Prostate gland (tissue), 2 donors: ENCODE data around the gene UBTD2. TPM values are rescaled to one million over a fixed set of nuclear protein-coding genes. Genes with fewer than 3 reads are reported as not detected.
"Not testable (repeated sequence)": the region's sequence is repeated elsewhere in the genome, so short reads cannot be mapped to it uniquely, and the experiment has no call there.

ENCODE experiments used
- DNase-seq: peaks from one replicate; pipeline ENCODE4 v3.0.0-alpha.2; 2019; ENCODE audit warnings: low spot score
- H3K27ac ChIP-seq, 2 donors: fragments of 200-600 bp; sonication (generic); 2 replicates each; pipeline ENCODE4 v1.5.1; 2017 to 2019
- H3K27me3 ChIP-seq: fragments of 200-600 bp; sonication (generic); replicated peaks from 2 replicates; pipeline ENCODE4 v1.5.1; 2019; ENCODE audit not compliant: insufficient read depth
- H3K36me3 ChIP-seq, 2 donors: fragments of 200-600 bp; sonication (generic); 1 replicate in 1 of 2; 2 replicates in 1 of 2; pipeline versions ENCODE4 v1.5.1 to v1.8.1; 2017 to 2019
- H3K4me1 ChIP-seq: fragments of 200-600 bp; sonication (generic); replicated peaks from 2 replicates; pipeline ENCODE4 v1.5.1; 2019
- H3K4me3 ChIP-seq, 2 donors: fragments of 200-600 bp; sonication (generic); 2 replicates each; pipeline ENCODE4 v1.5.1; 2017 to 2019
- H3K9me3 ChIP-seq: fragments of 200-600 bp; sonication (generic); 2 replicates; pipeline ENCODE4 v1.5.1; 2017
- POLR2A ChIP-seq: fragments of 450-650 bp; IDR thresholded peaks from one replicate; pipeline ENCODE4 v1.6.1; 2016; ENCODE audit warnings: antibody characterized with exemption, mild to moderate bottlenecking
- POLR2AphosphoS5 ChIP-seq: sonication (generic); formaldehyde crosslinking; IDR thresholded peaks from one replicate; pipeline ENCODE4 v1.6.1; 2017; ENCODE audit warnings: antibody characterized with exemption
- WGBS: methylation state at CpG from one replicate; pipeline ENCODE4 v1.1.5; 2018; 5-methylcytosine and 5-hydroxymethylcytosine counted together
- intact Hi-C: fragments of 100-400 bp; cut with DNase I; formaldehyde crosslinking; loops from one replicate; pipeline ENCODE4 v1.14.2; 2022
- total RNA-seq, 2 donors: library from RNA; depleted of rRNA; stranded (reverse); fragments of >200 nt; gene quantifications; one replicate each; pipeline ENCODE4 v1.1.0, GENCODE V29; 2016
- TF ChIP-seq, protein P1 (sequence below), 4 experiments: fragments of 200-600 bp in 2 of 4; fragments of 450-650 bp in 2 of 4; sonication (generic) in 2 of 4; IDR thresholded peaks; 1 replicate in 3 of 4; 2 replicates in 1 of 4; pipeline ENCODE4 v1.5.1; 2016 to 2019; ENCODE audit warnings: antibody characterized with exemption in 4 of 4, mild to moderate bottlenecking in 2 of 4, moderate library complexity in 2 of 4

UBTD2 gene
- total RNA-seq, 2 donors from 2014 or later = 14.3 to 28.2 TPM

DNA sequence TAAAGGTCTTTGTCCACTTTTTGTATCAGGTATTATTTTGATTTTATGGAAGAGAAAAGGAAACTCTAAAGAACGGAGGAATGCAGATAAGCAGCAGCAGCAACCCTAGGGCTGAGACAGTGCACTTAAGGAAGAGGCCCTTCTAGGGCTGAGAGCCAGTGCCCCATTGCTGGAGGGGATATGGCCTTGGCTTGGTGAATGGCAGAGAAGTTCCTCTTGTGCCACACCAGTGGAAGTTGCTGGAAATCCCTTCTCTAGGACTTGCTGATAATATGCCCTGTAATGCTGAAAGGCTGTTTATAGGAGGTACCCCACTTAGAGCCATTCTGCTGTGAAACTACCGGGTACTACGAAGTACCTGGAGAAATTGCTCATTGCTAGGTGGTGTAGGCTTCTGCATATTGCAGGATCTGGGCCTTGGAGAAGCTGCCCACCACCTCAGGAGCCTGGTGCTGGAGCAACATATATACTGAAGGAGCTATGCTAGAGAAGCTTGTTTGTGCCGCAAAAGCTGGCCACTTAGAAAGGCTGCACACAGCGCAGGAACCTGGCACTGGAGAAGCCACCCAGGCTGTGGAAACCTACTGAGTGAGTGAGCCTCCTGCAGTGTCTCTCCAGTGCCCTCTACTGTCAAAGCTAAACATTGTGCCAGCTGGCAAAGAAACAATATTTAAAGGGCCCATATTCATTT is 9.6 kb upstream of the UBTD2 start:
- intact Hi-C loops = loop anchor here (5.0 to 10.0 kb wide), 2 partner anchors 186 to 378 kb away; no protein-coding TSS in a partner anchor
- peak; percentile 51 for DNase-seq
- 45% methylated on average over 5 of the region's 5 CpGs for WGBS
- TF ChIP-seq, protein P1, sequence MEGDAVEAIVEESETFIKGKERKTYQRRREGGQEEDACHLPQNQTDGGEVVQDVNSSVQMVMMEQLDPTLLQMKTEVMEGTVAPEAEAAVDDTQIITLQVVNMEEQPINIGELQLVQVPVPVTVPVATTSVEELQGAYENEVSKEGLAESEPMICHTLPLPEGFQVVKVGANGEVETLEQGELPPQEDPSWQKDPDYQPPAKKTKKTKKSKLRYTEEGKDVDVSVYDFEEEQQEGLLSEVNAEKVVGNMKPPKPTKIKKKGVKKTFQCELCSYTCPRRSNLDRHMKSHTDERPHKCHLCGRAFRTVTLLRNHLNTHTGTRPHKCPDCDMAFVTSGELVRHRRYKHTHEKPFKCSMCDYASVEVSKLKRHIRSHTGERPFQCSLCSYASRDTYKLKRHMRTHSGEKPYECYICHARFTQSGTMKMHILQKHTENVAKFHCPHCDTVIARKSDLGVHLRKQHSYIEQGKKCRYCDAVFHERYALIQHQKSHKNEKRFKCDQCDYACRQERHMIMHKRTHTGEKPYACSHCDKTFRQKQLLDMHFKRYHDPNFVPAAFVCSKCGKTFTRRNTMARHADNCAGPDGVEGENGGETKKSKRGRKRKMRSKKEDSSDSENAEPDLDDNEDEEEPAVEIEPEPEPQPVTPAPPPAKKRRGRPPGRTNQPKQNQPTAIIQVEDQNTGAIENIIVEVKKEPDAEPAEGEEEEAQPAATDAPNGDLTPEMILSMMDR (IDR thresholded peaks at IDR 0.05) = peak; percentile 43 to 79 (median 72)
- TF ChIP-seq POLR2A = no peak
- TF ChIP-seq POLR2AphosphoS5 = peak; percentile 63
- Histone ChIP-seq H3K4me3 (no peak overlapping the region), H3K4me1 (no peaks in the 10 kb centered on the region), H3K36me3 (no peaks in the 10 kb centered on the region), H3K27me3 (no peaks in the 10 kb centered on the region), H3K9me3 (no peaks in the 10 kb centered on the region), H3K27ac (no peak overlapping the region)

DNA sequence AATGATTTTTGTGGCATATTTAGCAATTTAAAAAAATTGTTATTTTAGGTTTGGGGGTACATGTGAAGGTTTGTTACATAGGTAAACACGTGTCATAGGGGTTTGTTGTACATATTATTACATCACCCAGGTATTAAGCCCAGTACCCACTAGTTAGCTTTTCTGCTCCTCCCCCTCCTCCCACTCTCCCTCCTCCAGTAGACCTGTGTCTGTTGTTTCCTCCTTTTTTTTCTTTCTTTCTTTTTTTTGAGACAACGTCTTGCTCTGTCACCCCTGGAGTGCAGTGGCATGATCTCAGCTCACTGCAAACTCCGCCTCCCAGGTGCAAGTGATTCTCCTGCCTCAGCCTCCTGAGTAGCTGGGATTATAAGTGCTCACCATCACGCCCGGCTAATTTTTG is 8.3 kb upstream of the UBTD2 start:
- H3K9me3 ChIP-seq, H3K27ac ChIP-seq, H3K36me3 ChIP-seq, H3K4me3 ChIP-seq, DNase-seq, H3K27me3 ChIP-seq, H3K4me1 ChIP-seq: not testable (repeated sequence)
- intact Hi-C loops = loop anchor here (5.0 to 10.0 kb wide), 2 partner anchors 185 to 377 kb away; no protein-coding TSS in a partner anchor
- 81% methylated on average over 5 of the region's 5 CpGs for WGBS

DNA sequence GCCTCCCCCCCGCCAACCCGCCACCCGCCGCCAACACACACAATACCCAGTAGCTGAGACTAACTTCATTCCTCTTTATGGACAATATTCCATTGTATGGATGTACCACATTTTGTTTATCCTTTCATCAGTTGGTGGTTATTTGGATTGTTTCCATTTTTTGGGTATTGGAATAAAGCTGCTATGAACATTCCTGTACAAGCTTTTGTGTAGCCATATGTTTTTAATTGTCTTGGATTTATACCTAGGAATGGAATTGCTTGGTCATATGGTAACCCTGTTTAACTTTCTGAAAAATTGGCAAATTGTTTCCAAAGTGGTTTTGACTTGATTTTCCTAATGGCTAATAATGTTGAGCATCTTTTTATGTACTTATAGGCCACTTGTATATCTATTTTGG is 4.9 kb upstream of the UBTD2 start:
- TF ChIP-seq POLR2A = no peak
- no peak for TF ChIP-seq POLR2AphosphoS5
- TF ChIP-seq, protein P1 (IDR thresholded peaks at IDR 0.05) = no peak
- H3K4me3 ChIP-seq = no peak overlapping the region
- WGBS = 85% methylated on average over 4 of the region's 4 CpGs
- no peak overlapping the region for H3K27ac ChIP-seq
- no peaks in the 10 kb centered on the region for H3K4me1 ChIP-seq
- H3K9me3 ChIP-seq = no peaks in the 10 kb centered on the region
- intact Hi-C loops = loop anchor here (10.0 kb wide), 1 partner anchor 166 kb away; the partner anchor contains the start of gene SH3PXD2B
- no peaks in the 10 kb centered on the region for H3K36me3 ChIP-seq
- no peak for DNase-seq
- no peaks in the 10 kb centered on the region for H3K27me3 ChIP-seq

DNA sequence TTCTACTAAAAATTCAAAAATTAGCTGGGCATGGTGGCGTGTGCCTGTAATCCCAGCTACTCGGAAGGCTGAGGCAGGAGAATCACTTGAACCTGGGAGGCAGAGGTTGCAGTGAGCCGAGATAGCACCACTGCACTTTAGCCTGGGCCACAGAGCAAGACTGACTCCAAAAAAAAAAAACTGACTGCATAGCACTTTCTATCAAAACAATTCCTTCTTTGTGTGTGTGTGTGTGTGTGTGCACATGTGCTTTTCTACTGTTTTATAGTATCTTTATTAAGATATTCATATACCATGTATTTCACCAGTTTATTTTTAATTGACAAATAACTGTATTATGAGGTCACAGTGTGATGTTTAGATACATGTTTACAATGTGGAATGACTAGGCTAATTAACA is 3.6 kb upstream of the UBTD2 start:
- intact Hi-C loops = loop anchor here (10.0 kb wide), 1 partner anchor 168 kb away; the partner anchor contains the start of gene SH3PXD2B
- H3K27me3 ChIP-seq, H3K27ac ChIP-seq, H3K4me3 ChIP-seq, H3K36me3 ChIP-seq, DNase-seq, H3K9me3 ChIP-seq, H3K4me1 ChIP-seq: not testable (repeated sequence)
- 98% methylated on average over 3 of the region's 3 CpGs for WGBS

DNA sequence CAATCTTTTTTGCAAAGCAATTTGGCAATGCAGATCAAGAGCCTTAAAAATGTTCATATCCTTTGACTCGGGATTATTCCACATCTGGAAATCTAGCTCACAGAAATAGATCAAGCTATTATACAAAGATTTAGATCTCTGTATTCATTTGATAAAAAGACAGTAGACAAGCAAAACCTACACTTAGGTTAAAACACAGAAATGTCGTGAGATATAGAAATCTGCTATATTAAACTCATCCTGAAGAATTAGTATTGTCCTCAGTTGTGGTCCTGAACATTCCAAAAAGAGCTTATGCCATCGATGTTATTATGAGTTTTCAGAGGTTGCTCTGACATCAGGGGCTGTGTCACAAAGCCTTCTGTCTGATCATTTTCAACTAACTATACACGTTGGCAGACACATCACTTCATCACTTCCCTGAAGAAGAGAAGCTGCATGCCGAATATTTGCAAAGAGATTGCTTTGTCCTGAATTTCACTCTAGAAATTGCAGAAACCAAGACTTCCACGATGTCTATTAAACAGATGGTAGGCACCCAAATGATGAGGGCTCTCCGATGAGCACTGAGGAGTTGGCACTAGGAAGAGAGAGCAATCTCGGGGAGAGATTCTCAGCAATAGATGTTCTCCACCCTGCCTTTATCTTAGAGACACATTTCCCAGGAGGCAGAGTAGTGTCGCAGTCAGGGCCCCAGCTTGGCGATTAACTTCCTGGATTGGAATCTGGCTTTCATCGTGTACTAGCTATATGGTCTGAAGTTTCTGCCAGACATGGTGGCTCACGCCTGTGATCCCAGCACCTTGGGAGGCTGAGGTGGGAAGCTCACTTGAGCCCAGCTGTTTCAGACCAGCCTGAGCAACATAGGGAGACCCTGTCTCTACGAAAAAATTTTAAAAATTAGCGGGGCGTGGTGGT is 1.9 kb upstream of the UBTD2 start:
- TF ChIP-seq POLR2AphosphoS5 = no peak
- TF ChIP-seq, protein P1 (IDR thresholded peaks at IDR 0.05) = no peak
- no peak for TF ChIP-seq POLR2A
- H3K4me3 ChIP-seq = no peak overlapping the region
- WGBS = 74% methylated on average over 15 of the region's 15 CpGs
- H3K4me1 ChIP-seq = peaks cover 4% of the 10 kb centered on the region
- DNase-seq = no peak
- no peaks in the 10 kb centered on the region for H3K9me3 ChIP-seq
- H3K27me3 ChIP-seq = no peaks in the 10 kb centered on the region
- no peak overlapping the region for H3K27ac ChIP-seq
- H3K36me3 ChIP-seq = no peaks in the 10 kb centered on the region
- intact Hi-C loops = loop anchor here (10.0 kb wide), 1 partner anchor 169 kb away; the partner anchor contains the start of gene SH3PXD2B
